B cell (primary cell): ENCODE data around the gene CCDC87.

Source experiments
- CTCF ChIP-seq: fragments of 200-600 bp; IDR thresholded peaks from one replicate; pipeline ENCODE4 v1.8.0; 2022; ENCODE audit warnings: antibody characterized with exemption, mild to moderate bottlenecking
- EZH2 ChIP-seq: IDR thresholded peaks from 2 replicates; pipeline ENCODE4 v1.6.1; 2012; ENCODE audit warnings: borderline replicate concordance, low read depth, mild to moderate bottlenecking, moderate library complexity, low read length; ENCODE audit not compliant: insufficient read depth, poor library complexity, severe bottlenecking

GRCh38 chr11:66612458-66612857, 19.6 kb upstream of the CCDC87 start:
- TF ChIP-seq EZH2 (no peak), CTCF (no peak)
